HG03066 (cell line): ENCODE results near the gene ABI2.
A peak's percentile ranks its signal among the peaks of the same experiment; 100 is the strongest.
"Not testable (repeated sequence)": the region's sequence is repeated elsewhere in the genome, so short reads cannot be mapped to it uniquely, and the experiment has no call there.

ENCODE experiments used
- ATAC-seq: cut with Tn5 transposase; IDR thresholded peaks from one replicate; pipeline ENCODE4 v1.9.1; 2021; ENCODE audit warnings: low read depth; ENCODE audit not compliant: unreplicated experiment

Gene ABI2

GRCh38 chr2:203413796-203414195 lies 85.6 kb downstream of the ABI2 start:
- ATAC-seq = no peak

- ATAC-seq = no peak
Observed at GRCh38 chr2:203418271-203418670, 90.1 kb downstream of the ABI2 start.

GRCh38 chr2:203427061-203427460 lies 98.9 kb downstream of the ABI2 start:
- ATAC-seq = no peak

GRCh38 chr2:203429643-203430042 lies 101.4 kb downstream of the ABI2 start:
- not testable (repeated sequence) for ATAC-seq

DNA sequence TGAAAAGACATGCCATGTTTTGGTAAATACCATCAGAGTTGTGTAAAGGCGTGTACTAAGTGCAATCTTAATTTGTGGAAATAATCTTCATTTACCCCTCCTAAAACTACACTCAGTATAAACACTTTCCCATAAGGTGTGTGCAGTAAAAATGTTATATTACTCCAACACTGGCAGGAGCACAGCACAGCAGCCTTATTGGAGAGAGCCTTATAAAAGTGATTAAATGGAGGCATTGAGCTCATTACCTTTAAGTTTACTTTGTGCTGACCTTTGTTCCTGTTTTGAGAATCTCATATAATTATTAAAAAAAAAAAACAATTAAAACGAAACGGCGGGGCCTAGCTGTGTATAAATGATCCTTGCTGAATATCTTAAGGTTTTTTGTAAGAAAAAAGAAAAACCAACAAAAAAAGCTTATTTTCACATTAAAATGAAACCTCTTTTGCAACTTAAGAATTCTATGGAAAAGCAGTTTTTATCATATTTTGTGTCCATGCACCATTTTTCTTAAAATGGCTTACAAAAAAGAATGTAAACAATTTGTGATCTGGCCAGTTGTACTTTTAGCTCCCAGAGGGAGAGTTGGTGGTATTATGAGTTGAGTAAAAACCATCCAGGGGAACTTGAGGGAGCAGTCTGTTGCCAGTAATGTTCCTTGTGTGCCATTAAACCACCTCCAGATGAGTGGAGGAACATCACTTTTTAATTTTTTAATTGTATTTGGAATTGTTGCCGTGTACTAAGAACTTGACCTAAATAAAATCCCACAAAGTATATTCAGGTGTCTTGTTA lies 103.4 kb downstream of the ABI2 start:
- no peak for ATAC-seq

DNA sequence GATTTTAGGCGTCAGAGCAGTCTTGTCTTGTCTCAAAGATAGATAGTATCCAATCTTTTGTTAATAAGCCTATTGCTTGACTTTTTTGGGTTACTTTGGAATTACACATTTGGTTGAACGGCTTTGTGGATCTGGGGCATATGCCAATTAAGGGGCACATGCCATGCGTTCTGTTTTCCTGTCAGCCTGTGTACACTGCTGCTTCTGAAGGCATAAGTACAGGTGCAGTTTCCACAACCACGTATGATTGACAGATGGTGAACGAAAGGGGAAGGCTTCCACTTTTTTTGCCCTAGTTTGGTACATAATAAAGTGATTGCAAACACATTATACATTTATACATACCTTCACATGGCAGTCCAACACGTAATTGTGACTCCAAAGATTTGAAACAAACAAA lies 104.6 kb downstream of the ABI2 start:
- ATAC-seq = no peak

DNA sequence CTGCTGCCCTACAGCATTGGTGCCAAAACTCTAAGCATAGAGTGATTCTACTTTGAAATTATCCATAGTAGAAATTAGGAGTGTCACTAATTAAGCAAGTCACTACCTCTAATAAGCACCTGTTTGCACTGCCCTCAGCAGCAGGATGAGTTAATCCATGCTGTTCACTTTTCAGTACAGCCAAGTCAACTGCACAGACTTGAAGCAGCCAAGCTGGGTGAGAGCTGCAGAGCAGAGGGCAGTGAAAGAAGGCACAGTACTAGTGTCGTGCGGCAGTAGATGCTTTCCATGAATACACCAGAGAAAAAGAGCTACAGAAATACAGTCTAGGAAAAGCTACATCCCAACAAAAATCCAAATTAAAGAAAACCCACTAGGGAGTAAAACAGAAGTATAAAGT lies 108.3 kb downstream of the ABI2 start:
- ATAC-seq = no peak

DNA sequence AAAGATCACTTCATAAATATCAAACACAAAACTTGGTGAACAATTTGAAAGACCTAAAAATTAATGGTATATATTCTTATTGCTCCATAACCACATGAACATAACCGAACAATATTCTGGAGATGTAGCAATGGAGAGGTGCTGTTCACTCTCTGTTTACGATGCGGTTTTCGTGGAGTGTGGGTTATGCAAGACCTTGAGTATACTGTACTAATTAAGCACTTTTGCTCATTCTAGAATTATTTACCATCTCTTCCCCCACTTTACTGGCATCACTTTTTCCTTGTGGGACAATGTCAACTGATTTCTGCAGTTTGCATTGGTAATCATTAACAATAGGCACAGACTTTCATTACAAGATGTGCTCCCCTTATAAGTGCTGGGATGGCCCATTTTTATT lies 109.3 kb downstream of the ABI2 start:
- ATAC-seq = no peak

DNA sequence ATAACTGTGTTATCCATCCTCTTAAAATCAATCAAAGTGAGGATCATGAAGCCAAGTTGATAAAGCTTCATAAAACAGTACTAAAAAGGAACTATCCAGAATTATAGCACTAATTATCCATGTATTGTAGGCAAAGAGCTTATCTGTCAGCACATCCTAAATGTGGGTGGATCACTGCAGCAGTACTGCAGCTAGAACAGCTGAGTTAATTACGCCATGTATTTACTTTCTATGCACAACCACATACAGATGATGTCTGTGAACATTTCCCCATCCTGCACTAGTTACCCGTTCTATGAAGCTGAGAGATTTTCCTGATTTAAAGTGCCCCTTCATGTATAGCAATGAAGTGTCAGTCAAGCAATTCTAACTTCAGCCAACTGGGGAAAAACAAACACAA lies 110.3 kb downstream of the ABI2 start:
- ATAC-seq = no peak

- ATAC-seq = no peak
Observed at GRCh38 chr2:203440671-203441070, 112.5 kb downstream of the ABI2 start.

- no peak for ATAC-seq
Observed at GRCh38 chr2:203441463-203441862, 113.3 kb downstream of the ABI2 start.

- no peak for ATAC-seq
Observed at GRCh38 chr2:203442463-203442862, 114.3 kb downstream of the ABI2 start.

- ATAC-seq = no peak
Observed at GRCh38 chr2:203444738-203445137, 116.5 kb downstream of the ABI2 start.

- ATAC-seq = no peak
Observed at GRCh38 chr2:203446071-203446481, 117.9 kb downstream of the ABI2 start.

DNA sequence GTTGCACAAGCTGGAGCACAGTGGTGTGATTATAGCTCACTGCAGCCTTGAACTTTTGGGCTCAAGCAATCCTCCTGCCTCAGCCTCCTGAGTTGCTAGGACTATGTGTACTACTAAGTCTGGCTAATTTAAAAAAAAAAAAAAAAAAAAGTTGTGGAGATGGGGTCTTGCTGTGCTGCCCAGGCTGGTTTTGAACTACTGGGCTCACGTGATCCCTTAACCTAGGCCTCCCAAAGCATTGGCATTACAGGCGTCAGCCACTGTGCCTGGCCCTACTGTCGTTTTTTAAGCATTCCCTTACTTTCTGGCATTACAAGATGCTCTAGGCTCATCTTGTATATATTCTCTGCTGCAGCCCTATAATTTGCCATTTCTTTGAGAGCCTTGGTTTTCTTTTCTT lies 118.6 kb downstream of the ABI2 start:
- no peak for ATAC-seq

GRCh38 chr2:203450561-203450960 lies 122.4 kb downstream of the ABI2 start:
- ATAC-seq = no peak

GRCh38 chr2:203451011-203451410 lies 122.8 kb downstream of the ABI2 start:
- ATAC-seq = no peak

- no peak for ATAC-seq
Observed at GRCh38 chr2:203451689-203452088, 123.5 kb downstream of the ABI2 start.

- peak; percentile 82 for ATAC-seq
Observed at GRCh38 chr2:203453858-203454451, 125.8 kb downstream of the ABI2 start.

- no peak for ATAC-seq
Observed at GRCh38 chr2:203455209-203455608, 127.0 kb downstream of the ABI2 start.

- no peak for ATAC-seq
Observed at GRCh38 chr2:203461746-203462145, 133.6 kb downstream of the ABI2 start.

- ATAC-seq = no peak
Observed at GRCh38 chr2:203462308-203462707, 134.1 kb downstream of the ABI2 start.
